ENCODE results near the gene GPR151.

Gene GPR151

DNA sequence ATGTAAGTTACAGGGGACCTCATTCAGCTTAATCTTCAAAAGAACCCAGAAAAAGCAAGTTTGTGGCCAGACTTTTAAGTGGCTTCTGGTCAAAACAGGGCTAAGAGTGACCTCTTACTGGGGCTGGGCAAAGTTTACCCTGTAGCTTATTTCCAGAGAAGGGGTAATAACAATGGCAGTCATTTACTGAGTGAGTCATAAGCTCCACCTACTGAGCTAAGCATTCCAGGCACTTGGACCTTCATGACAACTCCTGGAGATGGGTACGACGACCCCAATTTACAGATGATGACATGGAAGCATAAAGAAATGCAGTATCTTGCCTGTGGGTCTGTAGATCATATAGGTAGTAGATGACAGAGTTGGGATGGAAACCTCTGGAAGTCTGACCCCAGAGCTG lies 4.7 kb upstream of the GPR151 start:
- no peak for DNase-seq (ENCODE audit: low read depth)

DNA sequence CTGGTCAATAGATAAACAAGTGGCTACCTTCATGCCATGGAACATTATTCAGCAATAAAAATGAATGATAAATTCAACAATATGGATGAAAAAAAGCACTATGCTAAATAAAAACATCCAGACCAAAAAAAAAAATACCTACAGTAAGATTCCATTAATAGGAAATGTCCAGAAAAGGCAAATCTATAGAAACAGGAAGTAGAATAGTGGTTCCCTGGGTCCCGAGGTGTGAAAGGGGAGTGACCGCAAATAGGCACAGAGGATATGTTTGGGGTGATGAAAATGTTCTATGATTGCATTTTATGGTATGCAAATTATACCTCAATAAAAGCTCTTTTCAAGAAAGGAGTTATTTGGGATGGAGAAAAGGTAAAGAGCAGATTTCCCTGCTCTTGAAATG lies 3.6 kb upstream of the GPR151 start:
- DNase-seq (ENCODE audit: low read depth): no peak

DNA sequence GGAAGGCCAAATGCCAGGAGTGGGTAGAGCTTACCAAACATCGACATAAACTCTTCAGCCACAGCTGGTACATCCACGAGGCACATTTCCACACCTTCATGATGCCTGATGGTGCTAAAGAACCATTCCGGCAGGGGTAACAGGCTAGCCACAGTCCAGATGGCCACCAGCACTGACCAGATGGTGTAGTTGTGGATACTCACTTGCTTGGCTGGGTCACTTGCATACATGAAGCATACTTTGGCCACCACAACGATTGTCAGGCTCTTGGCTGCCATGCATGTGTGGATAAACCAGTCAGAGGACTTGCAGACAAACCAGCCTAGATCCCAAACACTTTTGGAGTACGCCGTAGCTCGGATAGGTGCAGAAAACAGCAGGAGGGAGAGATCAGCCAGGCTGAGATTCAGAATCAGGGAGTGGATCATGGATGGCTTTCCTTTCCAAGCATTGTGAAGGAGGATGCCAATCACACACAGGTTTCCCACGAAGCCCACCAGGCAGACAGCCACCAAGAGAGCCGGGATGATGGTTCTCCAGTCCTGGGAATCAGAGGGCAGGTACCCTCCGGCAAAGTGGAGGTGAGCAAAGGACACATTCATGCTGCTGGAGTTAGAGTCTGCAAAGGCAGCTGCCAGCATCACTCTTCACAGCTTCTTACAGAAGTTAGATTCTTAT lies 378 bp downstream of the GPR151 start:
- no peak for DNase-seq (ENCODE audit: low read depth)

DNA sequence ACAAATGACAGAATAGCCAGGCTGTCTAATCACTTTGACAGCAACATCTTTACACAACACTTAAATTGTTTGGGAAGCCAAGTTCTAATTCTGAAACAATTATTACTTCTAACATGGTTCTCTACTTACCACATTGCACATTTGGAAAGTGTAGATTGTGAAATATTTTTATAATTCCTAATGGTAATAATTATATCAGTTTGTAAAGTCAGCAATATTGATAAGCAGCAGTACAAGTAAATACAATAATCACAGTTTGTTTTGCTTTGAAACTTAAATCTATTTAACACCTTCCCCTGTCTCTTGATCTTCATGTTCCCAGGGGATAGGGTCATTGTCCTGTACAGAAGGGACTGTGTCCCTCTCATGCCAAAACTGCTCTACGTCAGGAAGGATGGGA lies 1.4 kb downstream of the GPR151 start:
- no peak for DNase-seq (ENCODE audit: low read depth)

DNA sequence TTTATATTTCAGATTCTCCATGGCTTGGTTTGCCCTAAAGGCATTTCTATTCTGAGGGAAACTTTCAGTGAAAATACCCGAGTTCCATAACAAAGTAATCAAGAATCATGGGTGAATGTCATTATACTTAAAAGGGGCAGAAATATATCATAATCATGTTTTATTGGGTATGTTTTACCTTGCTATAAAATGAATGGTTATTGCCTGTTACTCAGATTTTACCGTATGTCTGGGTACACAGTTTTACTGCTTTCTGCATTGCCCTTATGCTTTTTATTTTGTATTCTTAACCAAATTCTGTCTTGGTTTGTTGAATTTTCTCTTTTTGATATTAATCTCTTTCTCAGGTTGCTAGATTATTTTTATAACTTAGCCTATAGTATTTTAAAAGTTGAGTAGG lies 2.5 kb downstream of the GPR151 start:
- DNase-seq (ENCODE audit: low read depth): no peak

DNA sequence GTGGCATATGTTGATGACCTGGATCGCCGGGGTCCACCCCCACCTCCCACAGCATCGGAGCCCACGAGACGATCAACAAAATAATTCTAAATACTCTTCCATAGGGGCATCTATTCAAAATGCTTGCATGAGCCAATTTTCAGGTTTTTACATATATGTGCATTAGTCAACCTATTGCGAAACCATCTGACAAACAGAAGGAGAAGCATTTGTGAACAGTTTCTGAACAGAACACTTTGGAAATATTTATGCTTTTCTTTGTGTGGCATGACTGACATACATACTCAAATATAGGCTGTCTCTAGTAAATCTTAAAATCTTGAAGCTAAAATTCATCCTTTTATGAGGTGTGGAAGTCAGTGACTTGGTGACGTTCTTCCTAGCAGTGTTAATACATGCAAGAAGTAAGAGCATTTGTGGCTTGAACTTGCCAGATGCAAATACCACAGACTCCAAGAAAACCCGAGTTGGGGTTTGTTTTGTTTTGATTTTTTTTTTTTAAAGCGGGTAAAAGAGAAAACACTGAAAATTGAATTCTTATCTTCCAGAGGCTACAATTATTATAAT lies 5.3 kb downstream of the GPR151 start:
- DNase-seq (ENCODE audit: low read depth): no peak

DNA sequence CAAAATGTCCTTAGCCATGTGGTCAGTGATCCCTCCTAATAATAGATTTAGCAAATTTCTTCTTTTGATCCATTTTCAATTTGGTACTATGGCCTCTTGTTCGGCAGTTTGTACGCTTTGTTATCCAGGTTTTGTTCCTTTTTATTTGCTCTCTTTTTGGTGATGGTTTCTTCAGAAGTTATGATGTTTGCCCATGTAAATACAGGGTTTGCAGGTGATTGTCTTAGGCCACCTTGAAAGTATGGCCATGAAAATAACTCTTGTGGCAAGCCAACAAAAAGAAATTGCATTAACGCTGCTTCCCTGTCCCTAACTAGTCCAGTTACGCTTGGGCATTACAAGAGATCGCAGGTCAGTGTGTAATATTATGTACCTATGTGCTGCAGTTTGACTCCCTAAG lies 8.6 kb downstream of the GPR151 start:
- DNase-seq (ENCODE audit: low read depth): no peak

DNA sequence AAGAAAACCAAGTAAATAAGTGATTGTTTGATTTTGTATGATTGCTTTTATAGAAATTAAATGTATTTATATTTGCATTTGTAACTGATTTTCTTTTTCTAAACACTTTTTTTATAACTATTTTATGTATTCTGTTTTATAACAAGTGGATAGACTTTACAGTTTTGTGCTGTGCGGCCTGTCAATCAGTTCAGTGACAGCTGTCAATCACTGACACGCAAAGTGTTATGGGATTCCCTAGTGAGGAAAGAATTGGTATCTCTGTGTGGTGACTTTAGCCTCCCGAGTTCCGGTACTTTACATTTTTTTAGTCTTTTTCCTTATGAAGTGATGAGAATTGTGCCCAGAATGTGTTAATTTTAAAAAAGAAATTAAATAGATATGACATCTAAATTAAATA lies 16.3 kb downstream of the GPR151 start:
- no peak for DNase-seq (ENCODE audit: low read depth)

DNA sequence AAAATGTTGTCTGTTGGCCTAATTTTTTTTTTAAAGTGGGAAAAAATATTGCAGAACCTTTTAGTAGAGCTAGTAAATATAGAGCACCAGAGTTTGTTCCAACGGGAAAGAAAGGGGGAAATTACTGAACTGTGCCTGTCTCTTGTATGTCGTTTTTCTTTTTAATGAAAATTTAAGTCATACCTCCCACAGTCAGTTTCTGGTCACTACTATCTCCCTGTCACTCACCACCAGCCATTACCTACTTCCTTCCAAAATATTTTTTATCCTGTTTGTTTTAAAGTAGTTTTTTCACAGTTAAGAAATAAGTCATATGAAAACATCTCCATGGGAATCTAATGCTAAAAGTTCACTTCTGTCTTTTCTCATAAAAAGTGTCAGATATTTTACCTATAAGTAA lies 21.3 kb downstream of the GPR151 start:
- no peak for DNase-seq (ENCODE audit: low read depth)

DNA sequence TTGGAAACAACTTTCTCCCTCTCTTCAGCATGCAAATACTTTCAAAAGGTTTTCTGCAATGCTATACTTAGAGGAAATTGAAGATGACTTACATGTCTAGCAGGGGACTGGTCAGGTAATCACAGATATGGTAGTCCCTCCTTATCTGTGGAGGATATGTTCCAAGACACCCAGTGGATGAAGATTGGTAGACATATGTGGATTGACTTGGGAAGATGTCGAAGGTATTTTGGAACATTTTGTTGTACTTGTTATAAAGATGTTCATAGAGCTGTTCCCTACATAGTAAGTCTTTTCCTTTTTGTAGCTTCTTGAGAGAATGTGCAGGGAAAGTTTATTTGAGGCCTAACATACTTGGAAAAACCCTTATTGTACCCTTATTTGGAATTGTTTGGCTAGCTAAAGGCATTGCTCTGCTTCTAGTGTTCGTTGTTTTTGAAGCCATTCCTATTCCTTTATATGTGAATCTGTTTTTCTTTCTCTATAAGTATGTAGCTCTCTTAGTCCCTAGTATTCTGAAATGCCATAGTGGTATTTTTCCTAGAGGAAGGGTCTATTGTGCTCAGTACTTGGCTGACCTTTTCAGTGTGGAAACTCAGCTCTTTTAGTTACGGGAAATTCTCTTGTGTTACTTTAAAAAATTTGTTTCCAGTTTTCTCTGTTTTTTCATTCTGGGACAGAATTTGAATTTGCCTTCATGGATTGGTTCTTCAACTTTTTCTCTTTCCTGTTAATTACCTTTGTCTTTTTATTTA lies 25.7 kb downstream of the GPR151 start:
- no peak for DNase-seq (ENCODE audit: low read depth)

DNA sequence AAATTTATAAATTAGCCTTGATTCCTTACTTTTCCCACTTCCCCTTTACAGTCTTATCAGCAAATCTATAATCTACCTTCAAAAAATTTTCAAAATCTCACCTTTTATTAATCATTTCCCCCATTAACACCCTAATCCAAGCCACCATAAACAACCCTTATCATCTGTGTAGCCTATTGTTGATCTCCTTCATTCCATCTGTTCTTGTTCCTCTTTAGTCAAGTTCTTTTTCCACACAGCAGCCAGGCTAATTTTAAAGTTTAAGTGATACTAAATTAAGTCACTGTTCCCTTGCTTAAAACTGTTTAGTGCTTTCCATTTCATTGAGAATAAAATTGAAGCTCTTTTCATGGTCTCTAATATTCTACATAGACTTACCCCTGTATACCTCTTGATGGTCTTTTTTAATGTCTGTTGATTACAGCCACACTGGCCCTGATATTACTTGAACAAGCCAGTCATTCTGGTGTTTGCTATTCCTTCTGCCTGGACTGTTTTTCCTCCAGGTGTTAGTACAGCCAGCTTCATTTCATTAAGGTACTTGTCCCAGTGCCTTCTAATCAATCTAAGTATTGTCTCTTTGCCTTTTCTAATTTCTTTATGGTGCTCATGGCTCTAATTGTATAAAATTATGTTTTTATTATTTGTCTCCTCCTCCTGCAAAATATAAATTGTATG lies 31.1 kb downstream of the GPR151 start:
- DNase-seq (ENCODE audit: low read depth): no peak

DNA sequence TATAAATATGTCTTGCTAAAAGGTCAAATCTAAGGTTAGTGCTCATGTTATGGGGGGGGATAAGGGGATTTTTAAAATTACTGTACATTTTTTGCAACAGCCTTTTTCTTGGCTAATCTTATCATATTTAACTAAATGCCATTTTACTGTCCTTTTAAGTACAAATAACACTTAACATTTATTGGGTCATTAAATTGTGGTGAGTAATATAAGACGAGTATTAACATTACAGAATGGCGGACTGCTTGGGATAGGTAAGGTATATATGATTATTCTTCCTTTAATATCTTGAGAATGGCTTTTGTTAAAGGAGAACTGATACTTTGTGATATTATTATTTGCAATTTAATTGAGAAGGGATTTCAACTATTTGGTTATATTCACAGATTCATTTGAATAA lies 33.2 kb downstream of the GPR151 start:
- DNase-seq (ENCODE audit: low read depth): no peak

DNA sequence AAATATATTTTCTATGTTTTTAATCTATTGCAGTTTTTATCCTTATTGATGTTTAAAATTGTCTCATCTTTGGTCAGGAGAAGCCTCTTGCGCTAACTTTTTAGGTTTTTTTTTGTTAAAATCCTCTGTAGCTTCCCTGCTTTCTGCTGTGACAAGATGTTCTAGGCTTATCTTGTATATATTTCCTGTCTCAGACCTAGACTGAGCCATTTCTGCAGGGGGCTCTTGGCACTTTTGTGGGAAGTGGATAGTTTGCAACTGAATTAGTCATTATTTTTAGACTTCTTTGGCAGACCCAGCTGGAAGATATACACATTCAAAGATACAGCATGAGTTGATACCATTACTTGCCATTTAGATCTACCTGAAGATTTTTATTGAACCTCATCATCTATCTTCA lies 40.1 kb downstream of the GPR151 start:
- no peak for DNase-seq (ENCODE audit: low read depth)

DNA sequence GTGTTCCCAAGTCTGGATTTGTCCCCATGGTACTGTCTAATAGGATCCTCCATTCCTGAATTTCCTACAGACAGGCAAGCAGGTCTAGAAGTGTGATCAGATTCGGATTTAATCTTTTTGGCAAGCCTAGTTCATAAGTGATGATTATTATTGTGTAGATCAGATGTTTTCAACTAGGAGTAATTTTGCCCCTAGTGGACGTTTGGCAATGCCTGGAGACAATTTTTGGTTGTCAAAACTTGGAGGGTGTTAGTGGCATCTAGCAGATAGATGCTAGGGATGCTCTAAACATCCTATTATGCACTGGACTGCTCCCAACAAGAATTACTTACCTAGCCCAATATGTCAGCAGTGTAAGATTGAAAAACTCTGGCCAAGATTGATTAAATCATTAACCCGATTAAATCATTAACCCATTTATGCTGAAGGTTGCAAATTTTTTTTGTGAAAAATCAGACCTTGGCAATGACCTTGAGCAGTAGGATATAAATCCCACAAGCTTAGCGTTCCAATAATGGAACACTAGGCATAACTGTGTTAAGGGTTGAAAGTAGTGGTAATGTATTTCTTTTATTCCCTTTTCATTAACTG lies 40.7 kb downstream of the GPR151 start:
- no peak for DNase-seq (ENCODE audit: low read depth)

DNA sequence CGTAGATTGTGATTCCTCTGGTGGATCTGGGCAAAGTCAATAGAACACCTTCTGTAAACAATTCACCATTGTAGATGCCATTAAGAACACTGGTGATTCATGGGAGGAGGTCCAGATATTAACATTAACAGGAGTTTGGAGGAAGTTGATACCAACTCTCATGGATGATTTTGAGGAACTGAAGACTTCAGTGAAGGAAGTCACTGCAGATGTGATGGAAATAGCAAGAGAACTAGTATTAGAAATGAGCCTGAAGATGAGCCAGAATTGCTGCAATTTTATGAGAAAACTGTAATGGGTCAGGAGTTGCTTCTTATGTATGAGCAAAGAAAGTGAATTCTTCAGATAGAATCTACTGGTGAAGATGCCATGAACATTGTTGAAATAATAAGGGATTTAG lies 41.9 kb downstream of the GPR151 start:
- DNase-seq (ENCODE audit: low read depth): no peak

DNA sequence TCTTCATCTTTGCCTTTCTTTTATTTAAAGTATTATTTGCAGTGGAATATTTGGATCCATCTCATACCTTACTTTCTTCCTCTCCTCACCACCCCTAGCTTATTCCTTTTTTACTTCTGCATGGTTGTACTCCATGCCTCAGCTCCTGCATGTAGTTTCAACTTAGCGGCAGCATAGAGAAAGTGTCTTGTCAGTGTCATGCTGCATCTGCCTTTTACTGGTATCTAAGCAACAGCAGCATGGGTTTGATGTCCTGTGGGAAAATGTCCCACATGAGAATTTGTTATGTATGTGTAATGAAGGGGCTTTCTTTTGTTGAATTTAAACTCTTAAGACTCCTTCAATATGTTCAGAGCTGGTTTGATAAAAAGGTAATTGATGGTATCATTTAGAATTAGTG lies 48.2 kb downstream of the GPR151 start:
- DNase-seq (ENCODE audit: low read depth): no peak

DNA sequence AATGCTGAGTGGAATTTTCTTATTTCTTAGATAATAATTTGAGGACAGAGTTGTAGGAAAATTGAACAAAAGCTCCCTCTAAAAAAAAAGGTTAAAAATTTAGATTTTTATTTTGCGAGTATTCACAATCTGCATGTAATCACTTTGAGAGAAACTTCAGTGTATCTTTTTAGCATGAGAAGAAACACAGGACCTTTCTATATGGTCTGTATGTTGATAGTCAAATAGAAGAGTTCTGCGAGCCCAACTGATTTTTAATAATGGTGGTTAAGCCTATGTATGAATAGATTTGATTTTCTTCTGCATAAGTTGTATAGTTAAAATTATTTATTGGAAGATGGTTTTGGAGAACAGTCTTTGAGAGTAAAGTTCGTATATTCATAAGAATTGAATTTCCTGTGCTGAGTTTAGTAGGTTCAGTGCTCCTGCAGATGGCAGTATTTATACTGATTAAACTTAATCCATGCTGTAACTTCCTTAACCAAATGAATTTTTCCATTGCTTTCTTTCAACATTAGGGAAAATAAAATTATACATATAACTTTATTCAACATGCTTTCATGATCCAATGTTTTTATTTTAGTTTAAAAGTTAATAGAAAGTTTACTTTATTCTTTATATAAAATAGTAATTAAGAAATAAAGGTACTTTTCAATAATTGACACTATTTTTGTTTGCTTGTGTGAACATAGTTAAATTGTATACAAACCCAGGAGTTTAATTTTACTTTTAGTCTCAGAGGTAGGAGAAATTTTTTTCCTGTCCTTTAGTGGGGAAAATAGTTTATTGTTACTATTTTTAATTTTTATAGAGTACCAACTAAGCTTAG lies 49.3 kb downstream of the GPR151 start:
- no peak for DNase-seq (ENCODE audit: low read depth)

DNA sequence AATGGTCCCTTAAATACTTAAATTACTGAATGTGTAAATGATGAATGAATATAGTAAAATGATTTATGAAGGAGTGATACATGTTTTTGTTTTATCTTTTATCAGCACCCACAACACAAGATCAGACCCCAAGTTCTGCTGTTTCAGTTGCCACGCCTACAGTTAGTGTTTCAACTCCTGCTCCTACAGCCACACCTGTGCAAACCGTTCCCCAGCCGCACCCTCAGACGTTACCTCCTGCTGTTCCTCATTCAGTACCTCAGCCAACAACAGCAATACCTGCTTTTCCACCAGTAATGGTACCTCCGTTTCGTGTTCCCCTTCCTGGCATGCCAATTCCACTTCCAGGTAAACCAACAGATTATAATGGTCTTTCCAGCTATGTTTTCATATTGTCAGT lies 52.5 kb downstream of the GPR151 start:
- DNase-seq (ENCODE audit: low read depth): no peak
